ENCODE data around the gene KIFC1.
"Not testable (repeated sequence)": the region's sequence is repeated elsewhere in the genome, so short reads cannot be mapped to it uniquely, and the experiment has no call there.

KIFC1 gene

DNA sequence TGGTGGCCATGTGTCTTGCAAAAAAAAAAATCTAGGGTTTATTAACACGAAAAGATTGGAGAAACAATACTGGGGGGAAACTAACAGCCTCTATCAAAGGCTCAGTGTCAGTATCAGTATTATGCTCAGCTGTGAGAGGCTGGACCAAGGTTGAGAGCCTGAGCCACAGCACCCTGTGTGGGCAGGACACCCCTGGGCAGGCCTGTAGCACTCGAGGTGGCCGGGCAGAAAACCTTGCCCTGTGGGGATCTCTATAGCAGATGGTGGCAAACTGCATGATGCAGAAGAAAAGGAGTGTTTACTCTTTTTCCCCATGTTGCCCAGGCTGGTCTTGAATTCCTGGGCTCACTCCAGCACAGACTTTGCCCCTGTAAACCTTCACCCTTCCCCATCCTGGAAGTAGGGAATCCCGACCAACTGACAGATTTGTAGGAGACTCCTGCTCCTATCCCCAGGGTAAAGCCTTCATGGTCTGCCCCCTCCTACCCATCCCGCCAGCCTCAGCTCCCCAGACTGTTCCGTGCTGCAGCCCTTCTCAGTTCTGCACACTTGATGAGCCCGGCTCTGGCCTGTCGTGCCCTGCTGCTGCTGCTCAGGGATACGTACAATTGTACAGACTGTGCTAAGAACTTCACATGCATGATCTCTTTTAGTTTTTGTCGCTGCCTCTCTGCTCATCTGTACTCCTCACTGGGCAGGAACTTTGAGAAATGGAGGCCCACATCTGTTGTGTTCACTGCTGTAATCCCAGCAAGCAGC, 8.0 kb upstream of the KIFC1 start:
- H3K9me3 ChIP-seq (ENCODE audit: control insufficient read depth, low read length), result no peaks in the 10 kb centered on the region
- H3K36me3 ChIP-seq (ENCODE audit: control insufficient read depth, insufficient read depth, low read length), result no peaks in the 10 kb centered on the region
- no peak overlapping the region for H3K4me3 ChIP-seq (ENCODE audit: low read length)
- H3K9ac ChIP-seq (ENCODE audit: low read length), result no peak overlapping the region
- no peaks in the 10 kb centered on the region for H3K27me3 ChIP-seq (ENCODE audit: control insufficient read depth, insufficient read depth, low read length)
- H3K4me1 ChIP-seq (ENCODE audit: control insufficient read depth, insufficient read depth, low read length), result no peaks in the 10 kb centered on the region

DNA sequence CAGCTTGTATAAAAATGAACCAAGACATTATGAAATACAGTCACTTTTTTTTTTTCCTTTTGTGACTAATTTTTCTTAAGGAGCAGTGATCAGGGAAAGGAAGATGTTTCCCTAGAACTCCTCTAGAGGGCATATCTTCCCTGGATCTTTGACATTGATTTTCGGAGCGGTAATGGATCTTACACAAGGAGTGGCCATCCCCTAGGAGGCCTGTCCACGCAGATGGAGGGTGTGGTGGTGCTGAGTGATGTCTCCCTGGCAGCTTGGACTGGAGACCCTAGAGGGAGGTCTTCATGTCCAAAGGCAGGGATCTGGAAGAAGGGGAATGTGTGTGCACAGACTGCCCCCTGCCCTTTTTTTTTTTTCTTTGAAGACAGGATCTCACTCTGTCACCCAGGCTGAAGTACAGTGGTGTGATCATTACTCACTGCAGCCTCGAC, 7.0 kb upstream of the KIFC1 start:
- H3K36me3 ChIP-seq (ENCODE audit: control insufficient read depth, insufficient read depth, low read length), result no peaks in the 10 kb centered on the region
- no peaks in the 10 kb centered on the region for H3K9me3 ChIP-seq (ENCODE audit: control insufficient read depth, low read length)
- H3K9ac ChIP-seq (ENCODE audit: low read length), result no peak overlapping the region
- no peaks in the 10 kb centered on the region for H3K4me1 ChIP-seq (ENCODE audit: control insufficient read depth, insufficient read depth, low read length)
- no peaks in the 10 kb centered on the region for H3K27me3 ChIP-seq (ENCODE audit: control insufficient read depth, insufficient read depth, low read length)
- H3K4me3 ChIP-seq (ENCODE audit: low read length), result no peak overlapping the region

DNA sequence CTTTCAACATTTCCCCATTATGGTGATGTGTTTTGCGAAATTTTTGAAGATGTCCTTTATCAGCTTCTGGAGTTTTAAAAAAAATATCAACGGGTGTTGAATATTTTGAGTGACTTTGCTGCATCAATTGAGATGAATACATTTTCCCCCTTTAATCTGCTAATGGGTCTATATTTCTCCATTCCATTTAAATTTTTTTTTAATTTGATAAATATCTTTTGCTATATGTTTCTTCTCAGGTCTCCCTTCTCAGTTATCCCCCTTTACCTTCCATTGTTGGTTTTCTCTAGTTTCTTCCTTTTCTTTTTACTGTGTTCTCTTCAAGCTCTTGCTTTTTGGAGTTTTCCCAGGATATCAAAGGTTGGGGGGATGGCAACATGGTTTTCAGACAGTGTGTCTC, 1.4 kb upstream of the KIFC1 start:
- no peak overlapping the region for H3K9ac ChIP-seq (ENCODE audit: low read length)

DNA sequence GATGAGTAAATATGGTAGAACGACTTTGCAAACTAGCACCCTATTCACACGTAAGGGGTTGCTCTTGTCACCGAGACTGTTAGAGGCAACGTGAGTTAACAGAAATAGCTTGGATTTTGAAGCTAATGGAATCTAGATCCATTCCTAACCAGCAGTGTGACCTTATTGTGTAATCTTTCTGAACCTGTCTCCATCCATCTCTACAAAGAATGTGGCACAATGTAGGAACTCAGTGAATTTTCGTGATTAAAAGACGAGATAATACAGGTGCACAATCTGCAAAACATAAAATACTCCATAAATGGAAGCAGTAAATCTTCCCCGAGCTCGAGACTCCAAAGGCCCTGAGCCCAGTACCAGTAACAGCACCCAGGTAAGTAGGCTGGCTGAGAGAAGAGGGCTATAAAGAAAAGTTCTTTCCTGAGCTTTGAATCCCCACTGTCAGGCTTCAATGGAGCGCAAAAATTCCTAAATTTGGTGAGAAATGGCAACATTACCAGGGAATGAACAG, 801 bp upstream of the KIFC1 start:
- H3K4me1 ChIP-seq (ENCODE audit: control insufficient read depth, insufficient read depth, low read length), result peaks cover 15% of the 10 kb centered on the region
- no peaks in the 10 kb centered on the region for H3K9me3 ChIP-seq (ENCODE audit: control insufficient read depth, low read length)
- H3K36me3 ChIP-seq (ENCODE audit: control insufficient read depth, insufficient read depth, low read length), result no peaks in the 10 kb centered on the region
- H3K4me3 ChIP-seq (ENCODE audit: low read length), result no peak overlapping the region
- H3K9ac ChIP-seq (ENCODE audit: low read length), result peak overlapping the region; percentile 29
- H3K27me3 ChIP-seq (ENCODE audit: control insufficient read depth, insufficient read depth, low read length), result no peaks in the 10 kb centered on the region

More for the DNA sequence above, 1.4 kb upstream of the KIFC1 start:
- H3K36me3 ChIP-seq (ENCODE audit: control insufficient read depth, insufficient read depth, low read length), result no peaks in the 10 kb centered on the region
- H3K9me3 ChIP-seq (ENCODE audit: control insufficient read depth, low read length), result no peaks in the 10 kb centered on the region
- no peak overlapping the region for H3K4me3 ChIP-seq (ENCODE audit: low read length)
- H3K27me3 ChIP-seq (ENCODE audit: control insufficient read depth, insufficient read depth, low read length), result no peaks in the 10 kb centered on the region
- H3K4me1 ChIP-seq (ENCODE audit: control insufficient read depth, insufficient read depth, low read length), result peaks cover 15% of the 10 kb centered on the region

DNA sequence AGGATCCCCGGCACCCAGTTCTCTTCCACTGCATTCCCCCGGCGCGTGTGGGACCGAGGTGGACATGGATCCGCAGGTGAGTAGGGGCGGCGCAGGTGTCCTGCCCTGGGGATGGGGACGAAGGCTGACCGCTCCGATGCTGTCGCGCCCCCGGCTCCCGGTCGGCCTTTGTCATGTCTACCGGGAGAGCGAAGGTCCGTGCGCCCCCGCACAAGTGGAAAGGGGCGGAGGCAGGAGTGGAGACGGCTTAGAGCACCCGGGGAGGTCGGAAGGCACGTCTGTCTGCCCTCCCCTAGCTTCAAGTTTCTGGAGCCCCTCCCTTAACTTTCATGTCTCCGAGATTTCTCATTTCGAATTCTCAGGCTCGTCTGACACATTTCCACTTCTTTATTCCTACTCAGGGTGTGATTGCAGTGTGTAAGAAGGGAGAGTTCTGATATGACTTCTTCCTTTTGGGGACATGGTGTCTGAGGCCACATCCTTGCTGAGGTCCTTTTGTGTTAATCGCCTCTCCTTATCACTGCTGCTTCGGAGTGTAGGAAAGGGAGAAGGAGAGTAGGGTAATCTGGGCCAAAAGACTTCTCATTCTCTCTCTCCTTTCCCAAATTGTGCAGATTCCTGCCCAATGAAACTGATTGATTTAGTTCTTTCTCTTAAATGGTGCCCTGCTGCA, 435 bp downstream of the KIFC1 start:
- Histone ChIP-seq H3K36me3 (ENCODE audit: control insufficient read depth, insufficient read depth, low read length) (no peaks in the 10 kb centered on the region), H3K9me3 (ENCODE audit: control insufficient read depth, low read length) (no peaks in the 10 kb centered on the region), H3K9ac (ENCODE audit: low read length) (peak overlapping the region; percentile 33), H3K4me3 (ENCODE audit: low read length) (no peak overlapping the region), H3K4me1 (ENCODE audit: control insufficient read depth, insufficient read depth, low read length) (peaks cover 15% of the 10 kb centered on the region), H3K27me3 (ENCODE audit: control insufficient read depth, insufficient read depth, low read length) (no peaks in the 10 kb centered on the region)

DNA sequence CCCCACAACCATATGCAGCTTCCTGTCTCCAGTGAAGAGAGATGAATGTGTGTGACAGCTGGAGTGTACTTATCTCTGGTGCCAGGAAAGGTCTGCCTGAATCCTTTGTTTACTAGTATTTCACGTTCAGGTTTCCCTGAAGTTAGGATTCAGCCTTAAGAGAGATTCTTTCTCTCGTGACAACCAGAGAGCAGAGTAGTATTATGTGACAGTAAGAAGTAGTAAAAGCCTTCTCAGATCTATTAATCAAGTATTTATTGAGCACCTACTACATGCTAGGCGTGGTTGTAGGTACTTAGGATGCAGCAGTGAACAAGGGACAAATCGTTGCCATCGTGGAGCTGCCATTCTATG, 949 bp downstream of the KIFC1 start:
- Histone ChIP-seq H3K27me3 (ENCODE audit: control insufficient read depth, insufficient read depth, low read length) (no peaks in the 10 kb centered on the region), H3K4me1 (ENCODE audit: control insufficient read depth, insufficient read depth, low read length) (peaks cover 15% of the 10 kb centered on the region), H3K4me3 (ENCODE audit: low read length) (no peak overlapping the region), H3K9ac (ENCODE audit: low read length) (peak overlapping the region; percentile 33), H3K36me3 (ENCODE audit: control insufficient read depth, insufficient read depth, low read length) (no peaks in the 10 kb centered on the region), H3K9me3 (ENCODE audit: control insufficient read depth, low read length) (no peaks in the 10 kb centered on the region)

DNA sequence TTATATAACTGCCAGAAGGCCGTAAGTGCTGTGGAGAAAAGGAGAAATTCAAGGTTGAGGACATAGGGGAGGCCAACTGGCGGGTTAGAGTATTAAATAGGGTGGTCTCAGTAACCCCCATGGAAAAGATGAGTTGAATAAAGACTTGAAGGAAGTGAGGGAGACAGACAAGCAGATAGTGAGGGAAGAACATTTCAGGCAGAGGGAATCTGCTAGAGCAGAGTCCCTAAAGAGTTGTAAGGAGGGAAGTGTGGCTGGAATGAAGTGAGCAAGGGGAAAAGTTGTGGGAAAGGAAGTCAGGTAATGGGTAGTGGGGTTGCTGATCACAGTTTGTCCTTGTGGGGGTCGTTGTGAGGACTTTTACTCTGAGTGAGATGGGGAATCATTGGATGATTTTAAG, 1.4 kb downstream of the KIFC1 start:
- Histone ChIP-seq H3K9me3 (ENCODE audit: control insufficient read depth, low read length) (no peaks in the 10 kb centered on the region), H3K4me3 (ENCODE audit: low read length) (no peak overlapping the region), H3K9ac (ENCODE audit: low read length) (no peak overlapping the region), H3K27me3 (ENCODE audit: control insufficient read depth, insufficient read depth, low read length) (no peaks in the 10 kb centered on the region), H3K36me3 (ENCODE audit: control insufficient read depth, insufficient read depth, low read length) (no peaks in the 10 kb centered on the region), H3K4me1 (ENCODE audit: control insufficient read depth, insufficient read depth, low read length) (peaks cover 15% of the 10 kb centered on the region)

DNA sequence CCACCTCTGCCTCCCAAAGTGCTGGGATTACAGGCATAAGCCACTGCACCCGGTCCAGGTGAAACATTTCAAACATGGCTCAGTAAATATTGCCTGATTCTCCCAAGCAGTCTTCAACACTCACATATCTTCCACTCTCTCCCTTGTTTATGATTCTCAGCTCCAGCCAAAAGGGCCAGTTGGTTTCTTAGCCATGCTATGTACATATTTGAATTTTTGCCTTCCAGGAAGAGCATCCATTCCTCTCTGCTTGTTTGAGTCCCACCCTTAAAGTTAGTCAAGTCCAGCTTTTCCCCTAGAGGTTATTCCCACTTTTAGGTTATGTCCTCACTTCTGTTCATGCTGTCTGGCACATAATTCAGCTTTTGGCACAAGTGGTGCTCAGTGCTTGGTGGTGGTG, 5.9 kb downstream of the KIFC1 start:
- H3K27me3 ChIP-seq (ENCODE audit: control insufficient read depth, insufficient read depth, low read length), result no peaks in the 10 kb centered on the region
- H3K36me3 ChIP-seq (ENCODE audit: control insufficient read depth, insufficient read depth, low read length), result no peaks in the 10 kb centered on the region
- no peaks in the 10 kb centered on the region for H3K9me3 ChIP-seq (ENCODE audit: control insufficient read depth, low read length)
- H3K4me3 ChIP-seq (ENCODE audit: low read length), result no peak overlapping the region
- H3K4me1 ChIP-seq (ENCODE audit: control insufficient read depth, insufficient read depth, low read length), result peaks cover 2% of the 10 kb centered on the region
- no peak overlapping the region for H3K9ac ChIP-seq (ENCODE audit: low read length)

DNA sequence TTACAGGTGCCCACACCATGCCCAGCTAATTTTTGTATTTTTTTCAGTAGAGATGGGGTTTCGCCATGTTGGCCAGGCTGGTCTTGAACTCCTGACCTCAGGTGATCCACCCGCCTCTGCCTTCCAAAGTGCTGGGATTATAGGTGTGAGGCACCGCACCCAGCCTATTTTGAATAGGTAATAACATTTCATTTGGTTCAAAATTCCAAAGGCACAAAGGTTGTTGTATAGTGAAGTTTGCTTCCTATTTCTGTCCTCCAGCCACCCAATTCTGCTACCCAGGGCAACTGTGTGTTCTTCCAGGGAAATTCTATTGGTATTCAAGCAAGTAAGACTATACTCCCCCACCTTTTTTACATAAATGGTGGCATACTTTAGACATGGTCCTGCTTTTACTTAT, 7.0 kb downstream of the KIFC1 start:
- H3K4me3 ChIP-seq (ENCODE audit: low read length); H3K9ac ChIP-seq (ENCODE audit: low read length); H3K9me3 ChIP-seq (ENCODE audit: control insufficient read depth, low read length); H3K36me3 ChIP-seq (ENCODE audit: control insufficient read depth, insufficient read depth, low read length); H3K4me1 ChIP-seq (ENCODE audit: control insufficient read depth, insufficient read depth, low read length); H3K27me3 ChIP-seq (ENCODE audit: control insufficient read depth, insufficient read depth, low read length): not testable (repeated sequence)

DNA sequence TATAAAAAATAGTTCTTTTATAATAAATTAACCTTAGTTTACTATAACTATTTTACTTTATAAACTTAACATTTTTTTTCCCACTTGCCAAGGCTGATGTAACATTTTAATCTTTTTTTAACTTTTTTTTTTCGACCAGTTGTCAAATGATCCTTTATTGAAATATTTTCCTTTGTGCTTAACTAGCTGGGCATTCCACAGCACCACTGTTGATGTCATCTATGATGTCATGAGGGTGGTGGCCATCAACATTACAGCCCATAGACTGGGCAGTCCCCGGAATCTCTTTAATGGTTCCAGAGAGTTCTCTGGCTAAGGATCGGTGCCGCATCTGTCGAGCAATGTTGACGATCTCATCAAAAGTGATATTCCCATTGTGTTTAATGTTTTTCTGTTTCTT, 8.3 kb downstream of the KIFC1 start:
- not testable (repeated sequence) for H3K27me3 ChIP-seq (ENCODE audit: control insufficient read depth, insufficient read depth, low read length); H3K4me1 ChIP-seq (ENCODE audit: control insufficient read depth, insufficient read depth, low read length); H3K9me3 ChIP-seq (ENCODE audit: control insufficient read depth, low read length); H3K9ac ChIP-seq (ENCODE audit: low read length); H3K4me3 ChIP-seq (ENCODE audit: low read length); H3K36me3 ChIP-seq (ENCODE audit: control insufficient read depth, insufficient read depth, low read length)

DNA sequence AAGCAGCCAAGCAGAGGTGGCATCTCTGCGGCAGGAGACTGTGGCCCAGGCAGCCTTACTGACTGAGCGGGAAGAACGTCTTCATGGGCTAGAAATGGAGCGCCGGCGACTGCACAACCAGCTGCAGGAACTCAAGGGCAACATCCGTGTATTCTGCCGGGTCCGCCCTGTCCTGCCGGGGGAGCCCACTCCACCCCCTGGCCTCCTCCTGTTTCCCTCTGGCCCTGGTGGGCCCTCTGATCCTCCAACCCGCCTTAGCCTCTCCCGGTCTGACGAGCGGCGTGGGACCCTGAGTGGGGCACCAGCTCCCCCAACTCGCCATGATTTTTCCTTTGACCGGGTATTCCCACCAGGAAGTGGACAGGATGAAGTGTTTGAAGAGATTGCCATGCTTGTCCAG, 13.3 kb downstream of the KIFC1 start:
- H3K27me3 ChIP-seq (ENCODE audit: control insufficient read depth, insufficient read depth, low read length), result no peaks in the 10 kb centered on the region
- no peaks in the 10 kb centered on the region for H3K36me3 ChIP-seq (ENCODE audit: control insufficient read depth, insufficient read depth, low read length)
- no peaks in the 10 kb centered on the region for H3K9me3 ChIP-seq (ENCODE audit: control insufficient read depth, low read length)
- H3K4me1 ChIP-seq (ENCODE audit: control insufficient read depth, insufficient read depth, low read length), result no peaks in the 10 kb centered on the region
- no peak overlapping the region for H3K9ac ChIP-seq (ENCODE audit: low read length)
- H3K4me3 ChIP-seq (ENCODE audit: low read length), result no peak overlapping the region

DNA sequence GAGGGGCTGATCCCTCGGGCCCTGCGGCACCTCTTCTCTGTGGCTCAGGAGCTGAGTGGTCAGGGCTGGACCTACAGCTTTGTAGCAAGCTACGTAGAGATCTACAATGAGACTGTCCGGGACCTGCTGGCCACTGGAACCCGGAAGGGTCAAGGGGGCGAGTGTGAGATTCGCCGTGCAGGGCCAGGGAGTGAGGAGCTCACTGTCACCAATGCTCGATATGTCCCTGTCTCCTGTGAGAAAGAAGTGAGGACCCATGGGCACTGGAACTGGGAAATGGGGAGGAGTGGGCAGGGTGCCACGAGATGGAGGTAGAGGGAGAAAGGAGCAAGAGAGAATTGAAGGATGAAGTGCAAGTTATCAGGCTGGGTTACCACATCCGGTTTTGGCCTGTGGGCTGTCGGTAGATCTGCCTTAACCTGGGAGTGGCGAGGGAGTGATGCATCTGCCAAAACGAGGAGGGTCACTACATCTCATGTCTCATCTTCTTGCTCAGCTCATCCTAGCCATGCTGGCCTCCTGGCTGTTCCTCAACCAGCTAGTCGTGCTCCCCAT, 13.8 kb downstream of the KIFC1 start:
- no peaks in the 10 kb centered on the region for H3K27me3 ChIP-seq (ENCODE audit: control insufficient read depth, insufficient read depth, low read length)
- no peak overlapping the region for H3K9ac ChIP-seq (ENCODE audit: low read length)
- H3K4me1 ChIP-seq (ENCODE audit: control insufficient read depth, insufficient read depth, low read length), result no peaks in the 10 kb centered on the region
- no peaks in the 10 kb centered on the region for H3K36me3 ChIP-seq (ENCODE audit: control insufficient read depth, insufficient read depth, low read length)
- no peaks in the 10 kb centered on the region for H3K9me3 ChIP-seq (ENCODE audit: control insufficient read depth, low read length)
- H3K4me3 ChIP-seq (ENCODE audit: low read length), result no peak overlapping the region
